SU-DHL-6 (cell line): ENCODE measurements around the gene MARCHF11.

Experiments
- H2AFZ ChIP-seq: fragments of 200-600 bp; sonication (generic); 2 replicates; pipeline ENCODE4 v1.6.1; 2014; ENCODE audit warnings: low read depth, mild to moderate bottlenecking, moderate library complexity, mixed read lengths, antibody characterized with exemption, low read length; ENCODE audit not compliant: severe bottlenecking
- H3F3A ChIP-seq: fragments of 200-600 bp; shearing (Covaris generic); 2 replicates; pipeline ENCODE4 v1.6.0; 2016; ENCODE audit warnings: antibody characterized with exemption, mild to moderate bottlenecking; ENCODE audit not compliant: insufficient read depth
- H3K27ac ChIP-seq: fragments of 200-600 bp; sonication (generic); 2 replicates; pipeline ENCODE4 v1.5.1; 2016; ENCODE audit warnings: low read depth, mild to moderate bottlenecking, low read length, moderate library complexity, mixed read lengths
- H3K27me3 ChIP-seq: fragments of 200-600 bp; sonication (generic), shearing (Covaris generic); 2 replicates; pipeline ENCODE4 v1.6.0; 2014; ENCODE audit warnings: mild to moderate bottlenecking, low read length
- H3K36me3 ChIP-seq: fragments of 200-600 bp; sonication (generic); 2 replicates; pipeline ENCODE4 v1.6.1; 2014; ENCODE audit warnings: mild to moderate bottlenecking, low read length, mixed read lengths
- H3K4me2 ChIP-seq: fragments of 300-600, 200-600 bp; shearing (Covaris generic), sonication (generic); 2 replicates; pipeline ENCODE4 v1.6.0; 2014; ENCODE audit warnings: low read length, low read depth, mild to moderate bottlenecking; ENCODE audit not compliant: poor library complexity, severe bottlenecking
- H3K4me3 ChIP-seq: fragments of 200-600 bp; sonication (generic); 2 replicates; pipeline ENCODE4 v1.5.1; 2014; ENCODE audit warnings: antibody characterized with exemption, low read length, mild to moderate bottlenecking, mixed read lengths; ENCODE audit not compliant: insufficient read depth, poor library complexity, severe bottlenecking
- H3K79me2 ChIP-seq: fragments of 200-600 bp; sonication (generic); 2 replicates; pipeline ENCODE4 v1.6.1; 2014; ENCODE audit warnings: mild to moderate bottlenecking, low read length, moderate library complexity; ENCODE audit not compliant: insufficient read depth
- H3K9ac ChIP-seq: fragments of 200-600 bp; sonication (generic); 2 replicates; pipeline ENCODE4 v1.7.0; 2014; ENCODE audit warnings: mild to moderate bottlenecking, low read length
- H3K9me2 ChIP-seq: fragments of 200-600 bp; sonication (generic); replicated peaks from 2 replicates; pipeline ENCODE4 v1.6.1; 2014; ENCODE audit warnings: low read length; ENCODE audit not compliant: insufficient read depth
- H3K9me3 ChIP-seq: fragments of 200-600 bp; sonication (generic); 2 replicates; pipeline ENCODE4 v1.6.1; 2014; ENCODE audit warnings: low read length, mixed read lengths; ENCODE audit not compliant: insufficient read depth
- H4K20me1 ChIP-seq: fragments of 200-600 bp; sonication (generic); 2 replicates; pipeline ENCODE4 v1.6.1; 2014; ENCODE audit warnings: low read depth, mild to moderate bottlenecking, antibody characterized with exemption, low read length, moderate library complexity, mixed read lengths
- EZH2phosphoT487 ChIP-seq: fragments of 200-600 bp; sonication (generic), shearing (Covaris generic); conservative IDR thresholded peaks from 2 replicates; pipeline ENCODE4 v1.6.1; 2018; ENCODE audit warnings: mild to moderate bottlenecking, antibody characterized with exemption, low read length, moderate library complexity, mixed read lengths
- TF ChIP-seq, protein P1 (sequence below): fragments of 200-600 bp; sonication (generic); IDR thresholded peaks from one replicate; pipeline ENCODE4 v1.5.1; 2017; ENCODE audit warnings: antibody characterized with exemption, mild to moderate bottlenecking, low read length, moderate library complexity; ENCODE audit not compliant: insufficient read depth, poor library complexity, severe bottlenecking

Gene MARCHF11

DNA sequence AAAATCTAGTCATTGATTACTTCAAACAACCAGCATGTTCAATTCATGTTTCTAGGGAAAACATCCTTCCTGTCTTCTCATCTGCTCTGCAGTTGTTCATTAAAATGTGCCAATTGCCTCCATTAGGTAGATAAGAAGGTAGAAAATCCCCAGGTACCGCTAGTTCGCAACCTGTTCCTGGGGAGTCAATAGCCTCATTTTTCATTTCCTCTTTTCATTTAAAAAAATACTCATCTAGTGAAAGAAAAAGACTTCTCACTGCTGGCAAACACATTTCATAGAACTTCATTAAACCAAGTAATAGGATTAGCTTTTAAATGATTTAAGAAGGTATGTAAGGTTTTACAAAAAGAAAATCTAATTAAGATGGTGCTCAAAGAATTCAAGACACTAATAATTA, 113.3 kb downstream of the MARCHF11 start:
- no peak overlapping the region for H3K27ac ChIP-seq
- no peak overlapping the region for H2AFZ ChIP-seq
- no peaks in the 10 kb centered on the region for H3K36me3 ChIP-seq
- no peak overlapping the region for H3K4me2 ChIP-seq
- H3K27me3 ChIP-seq, result no peaks in the 10 kb centered on the region
- no peaks in the 10 kb centered on the region for H3K9me3 ChIP-seq
- no peaks in the 10 kb centered on the region for H3K79me2 ChIP-seq
- no peaks in the 10 kb centered on the region for H3F3A ChIP-seq
- no peaks in the 10 kb centered on the region for H4K20me1 ChIP-seq
- no peaks in the 10 kb centered on the region for H3K9me2 ChIP-seq
- no peak overlapping the region for H3K9ac ChIP-seq
- no peak for TF ChIP-seq EZH2phosphoT487
- TF ChIP-seq, protein P1, sequence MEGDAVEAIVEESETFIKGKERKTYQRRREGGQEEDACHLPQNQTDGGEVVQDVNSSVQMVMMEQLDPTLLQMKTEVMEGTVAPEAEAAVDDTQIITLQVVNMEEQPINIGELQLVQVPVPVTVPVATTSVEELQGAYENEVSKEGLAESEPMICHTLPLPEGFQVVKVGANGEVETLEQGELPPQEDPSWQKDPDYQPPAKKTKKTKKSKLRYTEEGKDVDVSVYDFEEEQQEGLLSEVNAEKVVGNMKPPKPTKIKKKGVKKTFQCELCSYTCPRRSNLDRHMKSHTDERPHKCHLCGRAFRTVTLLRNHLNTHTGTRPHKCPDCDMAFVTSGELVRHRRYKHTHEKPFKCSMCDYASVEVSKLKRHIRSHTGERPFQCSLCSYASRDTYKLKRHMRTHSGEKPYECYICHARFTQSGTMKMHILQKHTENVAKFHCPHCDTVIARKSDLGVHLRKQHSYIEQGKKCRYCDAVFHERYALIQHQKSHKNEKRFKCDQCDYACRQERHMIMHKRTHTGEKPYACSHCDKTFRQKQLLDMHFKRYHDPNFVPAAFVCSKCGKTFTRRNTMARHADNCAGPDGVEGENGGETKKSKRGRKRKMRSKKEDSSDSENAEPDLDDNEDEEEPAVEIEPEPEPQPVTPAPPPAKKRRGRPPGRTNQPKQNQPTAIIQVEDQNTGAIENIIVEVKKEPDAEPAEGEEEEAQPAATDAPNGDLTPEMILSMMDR, result no peak
- H3K4me3 ChIP-seq, result no peak overlapping the region

GRCh38 chr5:16065831-16066230, 113.8 kb downstream of the MARCHF11 start:
- no peaks in the 10 kb centered on the region for H4K20me1 ChIP-seq
- no peak overlapping the region for H3K9ac ChIP-seq
- no peak for TF ChIP-seq EZH2phosphoT487
- TF ChIP-seq, protein P1, result no peak
- no peaks in the 10 kb centered on the region for H3K36me3 ChIP-seq
- H2AFZ ChIP-seq, result no peak overlapping the region
- H3K27ac ChIP-seq, result no peak overlapping the region
- no peaks in the 10 kb centered on the region for H3K27me3 ChIP-seq
- H3K9me2 ChIP-seq, result no peaks in the 10 kb centered on the region
- H3K4me2 ChIP-seq, result no peak overlapping the region
- H3F3A ChIP-seq, result no peaks in the 10 kb centered on the region
- no peaks in the 10 kb centered on the region for H3K79me2 ChIP-seq
- no peak overlapping the region for H3K4me3 ChIP-seq
- no peaks in the 10 kb centered on the region for H3K9me3 ChIP-seq

DNA sequence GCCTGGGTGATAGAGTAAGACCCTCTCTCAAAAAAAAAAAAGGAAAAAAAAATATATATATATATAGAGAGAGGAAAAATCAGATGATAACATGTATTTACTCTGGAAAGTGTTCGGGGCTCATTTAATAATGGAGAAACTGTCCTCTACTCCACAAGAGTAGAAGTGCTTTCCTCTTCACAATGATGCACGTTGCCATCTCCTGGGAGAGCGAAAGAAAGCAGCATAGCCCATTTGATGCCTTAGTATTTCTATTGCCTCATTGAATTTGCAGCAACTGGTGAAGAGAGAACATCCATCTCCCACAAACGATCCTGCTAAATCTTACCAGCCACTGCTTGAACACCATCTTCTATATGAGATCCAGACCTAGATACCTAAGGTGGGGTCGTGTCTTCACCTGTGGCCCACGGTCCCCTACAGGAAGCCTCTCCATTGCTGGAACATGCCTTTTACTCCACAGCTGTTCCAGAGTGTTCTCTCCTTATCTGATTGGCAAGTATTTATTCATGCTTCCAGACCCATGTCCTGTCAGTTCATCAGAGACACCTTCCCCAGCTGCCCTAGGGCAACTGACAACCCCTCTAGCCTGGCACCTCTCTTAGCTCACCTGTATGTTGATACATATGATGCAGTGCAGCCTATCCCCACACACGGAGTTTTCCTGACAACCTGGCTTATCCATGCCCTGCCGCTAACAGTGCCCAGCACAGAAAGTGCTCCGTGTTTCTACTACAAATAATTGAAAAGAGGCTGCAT, 115.3 kb downstream of the MARCHF11 start:
- TF ChIP-seq, protein P1, result no peak
- TF ChIP-seq EZH2phosphoT487, result no peak
- no peak overlapping the region for H3K9ac ChIP-seq
- H3K9me2 ChIP-seq, result no peaks in the 10 kb centered on the region
- no peaks in the 10 kb centered on the region for H3K27me3 ChIP-seq
- no peak overlapping the region for H3K27ac ChIP-seq
- H3K36me3 ChIP-seq, result no peaks in the 10 kb centered on the region
- no peaks in the 10 kb centered on the region for H3K79me2 ChIP-seq
- H2AFZ ChIP-seq, result no peak overlapping the region
- no peaks in the 10 kb centered on the region for H4K20me1 ChIP-seq
- H3F3A ChIP-seq, result no peaks in the 10 kb centered on the region
- H3K4me3 ChIP-seq, result no peak overlapping the region
- H3K4me2 ChIP-seq, result no peak overlapping the region
- H3K9me3 ChIP-seq, result no peaks in the 10 kb centered on the region
